Caco-2 (cell line): Measurements from ENCODE around the gene BICD2. TPM values are rescaled to one million over a fixed set of nuclear protein-coding genes. Genes with fewer than 3 reads are reported as not detected.
A peak's percentile ranks its signal among the peaks of the same experiment; 100 is the strongest.

Experiments used
- BruUV-seq: library from RNA; stranded (reverse); fragments of 400-500 nt; replicated peaks from 2 replicates; lab custom pipeline; 2021; lab: Mats Ljungman, UMichigan
- CTCF ChIA-PET: fragments of 300-600 bp; sonication (Branson Sonifier 250); formaldehyde crosslinking; loops from one replicate; lab custom pipeline; 2022; ENCODE audit warnings: antibody characterized with exemption; lab: Charles Lee
- POLR2A ChIA-PET: fragments of 300-600 bp; sonication (Branson Sonifier 250); formaldehyde crosslinking; loops from one replicate; lab custom pipeline; 2022; ENCODE audit warnings: antibody characterized with exemption; lab: Charles Lee
- DNase-seq, 2 experiments: peaks; one replicate each; pipeline versions ENCODE4 v3.0.0 to v3.0.0-alpha.2; 2020 to 2022
- H3K27me3 ChIP-seq: replicated peaks from 2 replicates; pipeline ENCODE4 v1.6.0; 2011; ENCODE audit warnings: low read length; ENCODE audit not compliant: control insufficient read depth, insufficient read depth
- H3K36me3 ChIP-seq: 2 replicates; pipeline ENCODE4 v1.5.1; 2011; ENCODE audit warnings: low read length; ENCODE audit not compliant: control insufficient read depth, insufficient read depth
- H3K4me1 ChIP-seq: fragments of 250-450 bp; sonication (Bioruptor Pico); 2 replicates; pipeline ENCODE4 v1.5.1; 2020; ENCODE audit warnings: mild to moderate bottlenecking
- H3K4me3 ChIP-seq: 2 replicates; pipeline ENCODE4 v1.5.1; 2011; ENCODE audit warnings: low read depth, mild to moderate bottlenecking, control low read depth, low read length
- H3K9me3 ChIP-seq: fragments of 250-450 bp; sonication (Bioruptor Pico); 2 replicates; pipeline ENCODE4 v1.5.1; 2020; ENCODE audit warnings: mild to moderate bottlenecking, moderate library complexity
- H3K27ac Mint-ChIP-seq: one replicate; pipeline ENCODE4 v1.8.0; 2022; ENCODE audit warnings: mixed read lengths; ENCODE audit not compliant: unreplicated experiment
- H3K27me3 Mint-ChIP-seq: one replicate; pipeline ENCODE4 v1.8.0; 2022; ENCODE audit warnings: mixed read lengths; ENCODE audit not compliant: insufficient read depth, unreplicated experiment
- H3K36me3 Mint-ChIP-seq: one replicate; pipeline ENCODE4 v1.8.0; 2022; ENCODE audit warnings: mild to moderate bottlenecking, mixed read lengths; ENCODE audit not compliant: insufficient read depth, unreplicated experiment
- H3K4me1 Mint-ChIP-seq: one replicate; pipeline ENCODE4 v1.8.0; 2022; ENCODE audit warnings: low read depth, mixed read lengths; ENCODE audit not compliant: unreplicated experiment
- H3K4me3 Mint-ChIP-seq: one replicate; pipeline ENCODE4 v1.8.0; 2022; ENCODE audit warnings: mild to moderate bottlenecking, moderate library complexity, mixed read lengths; ENCODE audit not compliant: unreplicated experiment
- H3K9me3 Mint-ChIP-seq: one replicate; pipeline ENCODE4 v1.8.0; 2022; ENCODE audit warnings: mixed read lengths; ENCODE audit not compliant: unreplicated experiment
- intact Hi-C: fragments of 100-400 bp; cut with micrococcal nuclease; formaldehyde crosslinking; loops from one replicate; pipeline ENCODE4 v1.10.0; 2022; ENCODE audit not compliant: unreplicated experiment
- total RNA-seq: library from RNA; stranded (reverse); gene quantifications from 2 replicates; pipeline ENCODE4 v1.2.3, GENCODE V29; 2022
- TF ChIP-seq, protein P1 (sequence below), 2 experiments: fragments of 200-600 bp in 1 of 2; IDR thresholded peaks; 1 replicate in 1 of 2; 2 replicates in 1 of 2; pipeline versions ENCODE4 v1.5.1 to v1.8.0; 2011 to 2022; ENCODE audit warnings: antibody characterized with exemption in 1 of 2, control low read depth in 1 of 2, inconsistent platforms in 1 of 2, low read depth in 1 of 2, low read length in 1 of 2, mild to moderate bottlenecking in 1 of 2, moderate library complexity in 1 of 2; ENCODE audit not compliant: insufficient read depth in 1 of 2, severe bottlenecking in 1 of 2, unreplicated experiment in 1 of 2

BICD2 gene
- total RNA-seq, 1 experiment from 2014 or later: 13.7 TPM

DNA sequence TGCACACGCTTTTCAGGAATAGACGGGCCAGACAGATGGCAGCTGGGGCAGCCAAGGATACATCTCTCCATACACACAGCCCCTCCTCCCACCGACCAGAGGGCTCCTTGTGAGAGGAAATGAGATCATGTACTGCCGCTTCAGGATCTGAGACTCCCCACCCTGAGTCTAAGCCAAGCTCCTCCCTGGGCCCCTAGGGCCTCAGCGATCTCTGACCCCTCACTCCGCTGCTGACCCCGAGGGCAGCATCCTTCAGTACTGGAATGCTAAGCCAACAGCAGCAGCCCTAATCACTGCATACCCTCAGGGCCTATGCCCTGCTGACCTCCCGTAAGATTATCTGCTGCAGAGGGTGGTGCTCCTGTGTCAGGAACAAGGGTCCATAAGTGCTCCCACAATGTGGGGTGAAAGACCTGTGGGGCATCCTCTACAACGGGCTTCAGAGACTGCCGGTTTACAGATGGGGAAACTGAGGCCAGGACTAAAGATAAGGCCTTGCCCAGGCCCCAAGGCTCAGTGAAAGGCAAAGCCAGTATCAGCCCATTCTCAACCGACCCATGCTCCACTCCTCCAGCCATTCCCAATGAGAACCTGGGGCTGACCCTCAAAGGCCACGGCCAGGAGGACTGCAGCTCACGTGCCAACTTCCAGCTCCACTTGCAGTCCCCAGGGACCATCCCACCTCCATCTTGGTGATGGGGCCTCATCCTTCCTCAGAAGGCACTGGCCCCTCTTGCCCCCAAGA is 37.5 kb downstream of the BICD2 start:
- no peak overlapping the region for H3K27ac Mint-ChIP-seq
- no peaks in the 10 kb centered on the region; the same call in 1 of the 2 replicates for H3K36me3 ChIP-seq
- H3K4me3 ChIP-seq: no peak overlapping the region
- BruUV-seq: no TSS peak
- H3K27me3 Mint-ChIP-seq: no peaks in the 10 kb centered on the region
- peaks cover 19% of the 10 kb centered on the region for H3K36me3 Mint-ChIP-seq
- no peaks in the 10 kb centered on the region for H3K27me3 ChIP-seq
- intact Hi-C loops: no loop called here
- H3K4me1 Mint-ChIP-seq: no peaks in the 10 kb centered on the region
- peak; percentile 26 to 67 for DNase-seq
- CTCF ChIA-PET: no interaction called here
- no peak overlapping the region for H3K4me3 Mint-ChIP-seq
- TF ChIP-seq, protein P1, sequence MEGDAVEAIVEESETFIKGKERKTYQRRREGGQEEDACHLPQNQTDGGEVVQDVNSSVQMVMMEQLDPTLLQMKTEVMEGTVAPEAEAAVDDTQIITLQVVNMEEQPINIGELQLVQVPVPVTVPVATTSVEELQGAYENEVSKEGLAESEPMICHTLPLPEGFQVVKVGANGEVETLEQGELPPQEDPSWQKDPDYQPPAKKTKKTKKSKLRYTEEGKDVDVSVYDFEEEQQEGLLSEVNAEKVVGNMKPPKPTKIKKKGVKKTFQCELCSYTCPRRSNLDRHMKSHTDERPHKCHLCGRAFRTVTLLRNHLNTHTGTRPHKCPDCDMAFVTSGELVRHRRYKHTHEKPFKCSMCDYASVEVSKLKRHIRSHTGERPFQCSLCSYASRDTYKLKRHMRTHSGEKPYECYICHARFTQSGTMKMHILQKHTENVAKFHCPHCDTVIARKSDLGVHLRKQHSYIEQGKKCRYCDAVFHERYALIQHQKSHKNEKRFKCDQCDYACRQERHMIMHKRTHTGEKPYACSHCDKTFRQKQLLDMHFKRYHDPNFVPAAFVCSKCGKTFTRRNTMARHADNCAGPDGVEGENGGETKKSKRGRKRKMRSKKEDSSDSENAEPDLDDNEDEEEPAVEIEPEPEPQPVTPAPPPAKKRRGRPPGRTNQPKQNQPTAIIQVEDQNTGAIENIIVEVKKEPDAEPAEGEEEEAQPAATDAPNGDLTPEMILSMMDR (IDR thresholded peaks at IDR 0.05; ENCODE audit: insufficient read depth in 1 of 2, low read depth in 1 of 2, low read length in 1 of 2, severe bottlenecking in 1 of 2, unreplicated experiment in 1 of 2): no peak
- no peaks in the 10 kb centered on the region for H3K9me3 ChIP-seq
- H3K4me1 ChIP-seq: 0 out of 2 replicates have a peak, but pooled peaks cover 8% of the 10 kb centered on the region
- no peaks in the 10 kb centered on the region for H3K9me3 Mint-ChIP-seq
- POLR2A ChIA-PET: no interaction called here

GRCh38 chr9:92726348-92726747 is 38.3 kb downstream of the BICD2 start:
- Mint-ChIP-seq H3K4me1 (no peaks in the 10 kb centered on the region), H3K9me3 (no peaks in the 10 kb centered on the region), H3K36me3 (peaks cover 13% of the 10 kb centered on the region), H3K27me3 (no peaks in the 10 kb centered on the region), H3K27ac (no peak overlapping the region), H3K4me3 (no peak overlapping the region)
- Histone ChIP-seq H3K4me1 (0 out of 2 replicates have a peak, but pooled peaks cover 8% of the 10 kb centered on the region), H3K4me3 (no peak overlapping the region), H3K36me3 (no peaks in the 10 kb centered on the region; the same call in 1 of the 2 replicates), H3K9me3 (no peaks in the 10 kb centered on the region), H3K27me3 (no peaks in the 10 kb centered on the region)
- ChIA-PET POLR2A (no interaction called here), CTCF (no interaction called here)
- intact Hi-C loops: no loop called here
- BruUV-seq: no TSS peak
- no peak for DNase-seq
- TF ChIP-seq, protein P1 (IDR thresholded peaks at IDR 0.05; ENCODE audit: insufficient read depth in 1 of 2, low read depth in 1 of 2, low read length in 1 of 2, severe bottlenecking in 1 of 2, unreplicated experiment in 1 of 2): no peak

DNA sequence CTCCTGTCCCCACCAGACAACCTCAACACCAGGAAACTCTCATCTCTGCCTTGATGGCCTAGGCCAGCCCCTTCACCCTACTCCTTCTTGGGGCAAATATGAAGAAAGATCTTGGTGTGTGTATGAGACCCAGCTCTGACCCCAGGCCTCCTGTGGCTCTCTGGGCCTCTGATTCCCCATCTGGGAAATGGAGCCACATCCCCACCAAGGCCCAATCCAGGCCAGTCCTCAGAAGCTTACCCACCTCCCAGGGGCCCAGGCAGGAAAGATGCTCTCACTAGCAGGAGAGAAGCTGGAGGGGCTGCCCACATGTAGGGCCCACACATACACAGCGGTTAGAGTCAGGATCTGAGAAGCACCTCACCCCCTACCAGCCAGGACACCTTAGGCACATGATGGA is 38.9 kb downstream of the BICD2 start:
- H3K27me3 Mint-ChIP-seq: no peaks in the 10 kb centered on the region

More for the DNA sequence above, 38.9 kb downstream of the BICD2 start:
- no peaks in the 10 kb centered on the region for H3K4me1 Mint-ChIP-seq
- intact Hi-C loops: no loop called here
- no peaks in the 10 kb centered on the region for H3K9me3 ChIP-seq
- H3K27ac Mint-ChIP-seq: no peak overlapping the region
- H3K9me3 Mint-ChIP-seq: no peaks in the 10 kb centered on the region
- H3K4me3 ChIP-seq: no peak overlapping the region
- H3K4me3 Mint-ChIP-seq: no peak overlapping the region
- ChIA-PET CTCF (no interaction called here), POLR2A (no interaction called here)
- H3K36me3 Mint-ChIP-seq: peaks cover 13% of the 10 kb centered on the region
- no TSS peak for BruUV-seq
- no peaks in the 10 kb centered on the region; the same call in 1 of the 2 replicates for H3K36me3 ChIP-seq
- H3K27me3 ChIP-seq: no peaks in the 10 kb centered on the region
- TF ChIP-seq, protein P1 (IDR thresholded peaks at IDR 0.05; ENCODE audit: insufficient read depth in 1 of 2, low read depth in 1 of 2, low read length in 1 of 2, severe bottlenecking in 1 of 2, unreplicated experiment in 1 of 2): no peak
- DNase-seq: no peak
- 0 out of 2 replicates have a peak, but pooled peaks cover 8% of the 10 kb centered on the region for H3K4me1 ChIP-seq
